ENCODE results near the gene ICE2. TPM values are rescaled to one million over a fixed set of nuclear protein-coding genes. Genes with fewer than 3 reads are reported as not detected.

Gene ICE2
- total and polyA plus RNA-seq, 2 of the 4 experiments (the other 2 are of a cell fraction): 14.7 to 21.1 TPM

DNA sequence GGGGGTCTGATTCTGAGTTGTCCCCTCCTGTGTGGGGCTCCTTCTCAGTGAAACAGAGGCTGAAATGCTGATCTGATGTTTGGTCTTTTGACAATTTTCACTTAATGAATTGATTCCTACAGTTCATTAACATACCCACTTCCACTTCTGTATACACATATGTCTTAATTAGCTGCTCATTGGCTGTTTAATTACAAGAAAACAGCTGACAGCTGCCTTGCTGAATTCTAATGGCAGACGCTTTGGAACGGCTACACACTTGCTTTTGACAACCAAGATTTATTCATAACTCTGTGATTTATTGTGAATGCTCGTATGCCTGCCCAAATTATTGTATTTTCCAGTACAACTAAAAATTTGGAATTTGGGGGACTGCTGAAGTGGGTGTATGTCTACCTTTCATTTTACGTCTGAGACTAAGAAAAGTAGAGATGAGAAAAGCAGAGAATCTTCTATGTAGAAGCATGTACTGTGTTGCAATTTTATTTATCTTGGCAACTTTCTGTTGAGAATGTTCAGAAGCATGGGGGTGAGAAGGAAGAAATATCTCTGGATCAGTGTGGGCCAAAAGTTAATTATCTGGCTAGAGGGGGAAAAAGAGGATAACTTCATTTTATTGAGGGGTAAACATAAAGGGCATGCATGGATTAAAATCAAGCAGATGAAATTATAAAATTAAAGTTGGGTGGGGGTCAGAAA lies 46.5 kb upstream of the ICE2 start:
- H3K9ac ChIP-seq (ENCODE audit: low read depth, low read length): no peak overlapping the region
- H2BK15ac ChIP-seq (ENCODE audit: low read depth, low read length): no peak overlapping the region
- H3K14ac ChIP-seq (replicated peaks; ENCODE audit: low read depth, low read length): no peak overlapping the region
- intact Hi-C loops (cut with micrococcal nuclease) (no loop called here), dilution Hi-C loops (cut with HindIII; ENCODE audit: low sequenced_read_pairs, unreplicated experiment) (no loop called here), in situ Hi-C loops (cut with MboI; ENCODE audit: low sequenced_read_pairs) (no loop called here)
- H3K4me3 ChIP-seq (ENCODE audit: insufficient read depth, low read depth, low read length): no peak overlapping the region
- H4K5ac ChIP-seq (ENCODE audit: low read depth, low read length): no peak overlapping the region
- H2AK5ac ChIP-seq (ENCODE audit: low read depth, low read length): no peak overlapping the region
- no peak overlapping the region for H2BK20ac ChIP-seq (ENCODE audit: low read depth, low read length)
- no peaks in the 10 kb centered on the region; the same call in 1 of the 2 replicates for H4K20me1 ChIP-seq (ENCODE audit: insufficient read depth, low read length)
- no peak overlapping the region for H3K4me2 ChIP-seq (ENCODE audit: low read depth, low read length)
- TF ChIP-seq CEBPB (IDR thresholded peaks at IDR 0.05; ENCODE audit: low read depth, low read length) (0 out of 2 replicates have a peak, but pooled peaks have one; percentile 10), RFX5 (IDR thresholded peaks at IDR 0.05; ENCODE audit: low read depth, low read length) (no peak)
- no peak overlapping the region for H3K18ac ChIP-seq (ENCODE audit: low read depth, low read length)
- H3K4me1 ChIP-seq (ENCODE audit: control insufficient read depth, insufficient read depth, low read length): peaks cover 3% of the 10 kb centered on the region; the same call in 1 of the 2 replicates
- CTCF ChIA-PET: interaction anchor here (1.4 kb wide), 1 partner anchor 17 kb away, joined by 3 read pairs; no protein-coding TSS in a partner anchor
- peaks cover 10 to 15% of the 10 kb centered on the region in 2 experiments; a peak in 2 of 4 replicates for H3K79me1 ChIP-seq (ENCODE audit: low read depth in 1 of 2, low read length in 2 of 2)
- no peak overlapping the region for H4K8ac ChIP-seq (ENCODE audit: low read depth in 2 of 2, low read length in 2 of 2)
- H2AFZ ChIP-seq (replicated peaks; ENCODE audit: low read length, poor library complexity): no peak overlapping the region
- H3K27me3 ChIP-seq (ENCODE audit: control insufficient read depth, insufficient read depth, low read length): no peaks in the 10 kb centered on the region
- no TSS peak for BruUV-seq (replicated peaks)
- no peak overlapping the region for H2BK5ac ChIP-seq (ENCODE audit: low read depth, low read length, poor library complexity, severe bottlenecking)
- no peak overlapping the region for H2BK120ac ChIP-seq (ENCODE audit: low read depth, low read length)
- WGBS, 2 experiments (ENCODE audit: extremely low coverage in 2 of 2, insufficient read length in 1 of 2): no CpG with 5 or more reads among the region's 4 CpGs
- H3K9me1 ChIP-seq (ENCODE audit: insufficient read depth, low read length): peaks cover 7% of the 10 kb centered on the region
- H3K23ac ChIP-seq (ENCODE audit: low read depth, low read length): no peak overlapping the region
- no peaks in the 10 kb centered on the region for H3K9me3 ChIP-seq (ENCODE audit: control insufficient read depth, insufficient read depth, low read length)
- POLR2A ChIA-PET (ENCODE audit: unreplicated experiment): no interaction called here
- H3K4ac ChIP-seq (ENCODE audit: low read depth, low read length): no peak overlapping the region
- no peak overlapping the region for H2AK9ac ChIP-seq (replicated peaks; ENCODE audit: low read depth, low read length, poor library complexity)
- no peak overlapping the region for H3K56ac ChIP-seq (ENCODE audit: extremely low read depth, insufficient read depth, low read length)
- no peak for DNase-seq
- no peak overlapping the region for H3K27ac ChIP-seq (ENCODE audit: insufficient read depth, low read length)
- peaks cover 5% of the 10 kb centered on the region for H3K36me3 ChIP-seq (ENCODE audit: control insufficient read depth, insufficient read depth, low read length)
- no peak overlapping the region for H4K91ac ChIP-seq (ENCODE audit: insufficient read depth, low read depth, low read length)
- ATAC-seq (ENCODE audit: low read depth): no peak

Measured in IMR-90 (cell line).